Keratinocyte (primary cell): ENCODE data around the gene PTGES2. TPM values are rescaled to one million over a fixed set of nuclear protein-coding genes. Genes with fewer than 3 reads are reported as not detected.

Source experiments
- DNase-seq: peaks from one replicate; pipeline ENCODE4 v3.0.0-alpha.2; 2011; ENCODE audit warnings: low read depth, missing footprints, low spot score
- FAIRE-seq: peaks from 2 replicates; lab custom pipeline; 2011; peaks lifted over from hg19 to GRCh38; lab: Jason Lieb, UNC
- H2AFZ ChIP-seq: 2 replicates; pipeline ENCODE4 v1.6.0; 2012; ENCODE audit warnings: low read length, control low read depth, inconsistent platforms; ENCODE audit not compliant: control insufficient read depth
- H3K27ac ChIP-seq: 2 replicates; pipeline ENCODE4 v1.5.1; 2011; ENCODE audit warnings: low read length; ENCODE audit not compliant: control insufficient read depth, insufficient read depth
- H3K27me3 ChIP-seq: 3 replicates; pipeline ENCODE4 v1.6.0; 2011; ENCODE audit warnings: low read length; ENCODE audit not compliant: control insufficient read depth, insufficient read depth; ENCODE audit errors: extremely low read depth
- H3K36me3 ChIP-seq, 2 experiments: 2 replicates in 1 of 2; 3 replicates in 1 of 2; pipeline ENCODE4 v1.5.1; 2011; ENCODE audit warnings: low read length in 2 of 2, mild to moderate bottlenecking in 1 of 2; ENCODE audit not compliant: control insufficient read depth in 2 of 2, insufficient read depth in 2 of 2; ENCODE audit errors: extremely low read depth in 1 of 2
- H3K4me1 ChIP-seq: 3 replicates; pipeline ENCODE4 v1.5.1; 2011; ENCODE audit warnings: low read length; ENCODE audit not compliant: control insufficient read depth, insufficient read depth; ENCODE audit errors: extremely low read depth
- H3K4me2 ChIP-seq: 3 replicates; pipeline ENCODE4 v1.6.0; 2011; ENCODE audit warnings: low read depth, low read length; ENCODE audit not compliant: control insufficient read depth, insufficient read depth; ENCODE audit errors: extremely low read depth
- H3K4me3 ChIP-seq, 3 experiments: fragments of 200-600 bp in 1 of 3; sonication (generic) in 1 of 3; 2 replicates in 2 of 3; 3 replicates in 1 of 3; pipeline ENCODE4 v1.5.1; 2011 to 2016; ENCODE audit warnings: low read length in 3 of 3, mild to moderate bottlenecking in 3 of 3, control low read depth in 2 of 3, inconsistent platforms in 1 of 3, low read depth in 1 of 3, mixed read lengths in 1 of 3, mixed run types in 1 of 3, moderate library complexity in 1 of 3; ENCODE audit not compliant: control insufficient read depth in 2 of 3, insufficient read depth in 2 of 3; ENCODE audit errors: extremely low read depth in 1 of 3
- H3K79me2 ChIP-seq: 2 replicates; pipeline ENCODE4 v1.6.0; 2012; ENCODE audit warnings: low read length; ENCODE audit not compliant: control insufficient read depth, insufficient read depth
- H3K9ac ChIP-seq: 3 replicates; pipeline ENCODE4 v1.6.0; 2011; ENCODE audit warnings: low read length; ENCODE audit not compliant: control insufficient read depth, insufficient read depth; ENCODE audit errors: extremely low read depth
- H3K9me1 ChIP-seq: 3 replicates; pipeline ENCODE4 v1.6.0; 2011; ENCODE audit warnings: low read length; ENCODE audit not compliant: control insufficient read depth, insufficient read depth; ENCODE audit errors: extremely low read depth
- H3K9me3 ChIP-seq: 2 replicates; pipeline ENCODE4 v1.5.1; 2012; ENCODE audit warnings: low read depth, low read length; ENCODE audit not compliant: control insufficient read depth
- H4K20me1 ChIP-seq: 3 replicates; pipeline ENCODE4 v1.6.0; 2011; ENCODE audit warnings: low read length; ENCODE audit not compliant: control insufficient read depth, insufficient read depth; ENCODE audit errors: extremely low read depth
- EZH2 ChIP-seq: IDR thresholded peaks from one replicate; pipeline ENCODE4 v1.6.1; 2012; ENCODE audit warnings: inconsistent platforms, mild to moderate bottlenecking, low read length, moderate library complexity
- dilution Hi-C: fragments of 300-500 bp; cut with MboI; formaldehyde crosslinking; loops from one replicate; pipeline ENCODE4 v1.7.0; 2020; ENCODE audit warnings: low sequenced_read_pairs; ENCODE audit not compliant: extremely low pct_ligation_motif_present
- polyA plus RNA-seq, 5 experiments: library from polyadenylated mRNA; depleted of rRNA in 3 of 5; stranded (reverse) in 3 of 5; stranded (forward) in 1 of 5; unstranded in 1 of 5; fragments of >200 nt; gene quantifications; 1 replicate in 1 of 5; 2 replicates in 3 of 5; 3 replicates in 1 of 5; pipeline versions ENCODE4 v1.2.1 to v1.2.3, GENCODE V29; 2011 to 2012; ENCODE audit warnings: missing spikeins in 2 of 5, low read depth in 1 of 5, low replicate concordance in 1 of 5
- TF ChIP-seq, protein P1 (sequence below), 3 experiments: IDR thresholded peaks in 1 of 3; conservative IDR thresholded peaks in 1 of 3; optimal IDR thresholded peaks in 1 of 3; 2 replicates in 2 of 3; 3 replicates in 1 of 3; pipeline versions ENCODE3 to v1.5.1; 2011; ENCODE audit warnings: low read length in 3 of 3, mild to moderate bottlenecking in 3 of 3, moderate library complexity in 2 of 3, control low read depth in 1 of 3, inconsistent platforms in 1 of 3; ENCODE audit not compliant: insufficient read depth in 2 of 3; ENCODE audit errors: extremely low read depth in 1 of 3

PTGES2 gene
- polyA plus RNA-seq, 1 donor (not counting 4 experiments of a cell fraction or from before 2014, with no cell fraction given) = 68.7 TPM

DNA sequence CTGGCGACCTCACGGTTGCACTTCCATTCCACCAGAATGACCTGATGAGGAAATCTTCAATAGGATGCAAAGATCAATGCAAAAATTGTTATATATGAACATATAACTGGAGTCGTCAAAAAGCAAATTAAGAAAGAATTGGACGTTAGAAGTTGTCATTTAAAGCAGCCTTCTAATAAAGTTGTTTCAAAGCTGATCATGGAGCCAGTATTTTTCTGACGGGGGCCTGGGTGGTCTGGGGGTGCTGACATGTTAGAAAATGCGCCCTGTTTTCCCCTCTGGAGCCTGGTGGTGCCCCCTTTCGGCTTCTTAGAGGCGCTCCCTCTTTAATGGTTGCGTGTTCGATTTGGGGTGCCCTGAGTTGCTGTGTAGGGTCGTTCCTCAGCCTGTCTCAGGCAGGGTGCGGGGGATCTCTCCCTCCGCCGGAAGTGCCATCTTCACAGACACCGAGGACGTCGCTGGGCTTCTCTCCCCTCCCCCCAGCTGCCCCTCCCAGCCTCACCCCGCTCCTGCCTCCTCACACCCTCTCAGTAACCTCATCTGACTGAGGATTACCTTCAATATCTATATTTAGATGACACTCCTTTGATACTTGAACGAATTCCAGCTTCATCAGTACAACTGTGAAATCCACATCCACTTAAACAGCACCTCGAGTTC is 18.3 kb downstream of the PTGES2 start:
- Histone ChIP-seq H3K4me3 (no peak overlapping the region), H3K4me2 (no peak overlapping the region), H2AFZ (no peak overlapping the region), H3K4me1 (no peaks in the 10 kb centered on the region), H3K27ac (no peak overlapping the region), H3K9ac (no peak overlapping the region), H4K20me1 (no peaks in the 10 kb centered on the region), H3K36me3 (peaks cover 18 to 29% of the 10 kb centered on the region in 2 experiments), H3K27me3 (no peaks in the 10 kb centered on the region), H3K79me2 (no peaks in the 10 kb centered on the region), H3K9me1 (no peaks in the 10 kb centered on the region), H3K9me3 (no peaks in the 10 kb centered on the region)
- dilution Hi-C loops = no loop called here
- peak; percentile 53 for FAIRE-seq
- DNase-seq = no peak
- TF ChIP-seq, protein P1, sequence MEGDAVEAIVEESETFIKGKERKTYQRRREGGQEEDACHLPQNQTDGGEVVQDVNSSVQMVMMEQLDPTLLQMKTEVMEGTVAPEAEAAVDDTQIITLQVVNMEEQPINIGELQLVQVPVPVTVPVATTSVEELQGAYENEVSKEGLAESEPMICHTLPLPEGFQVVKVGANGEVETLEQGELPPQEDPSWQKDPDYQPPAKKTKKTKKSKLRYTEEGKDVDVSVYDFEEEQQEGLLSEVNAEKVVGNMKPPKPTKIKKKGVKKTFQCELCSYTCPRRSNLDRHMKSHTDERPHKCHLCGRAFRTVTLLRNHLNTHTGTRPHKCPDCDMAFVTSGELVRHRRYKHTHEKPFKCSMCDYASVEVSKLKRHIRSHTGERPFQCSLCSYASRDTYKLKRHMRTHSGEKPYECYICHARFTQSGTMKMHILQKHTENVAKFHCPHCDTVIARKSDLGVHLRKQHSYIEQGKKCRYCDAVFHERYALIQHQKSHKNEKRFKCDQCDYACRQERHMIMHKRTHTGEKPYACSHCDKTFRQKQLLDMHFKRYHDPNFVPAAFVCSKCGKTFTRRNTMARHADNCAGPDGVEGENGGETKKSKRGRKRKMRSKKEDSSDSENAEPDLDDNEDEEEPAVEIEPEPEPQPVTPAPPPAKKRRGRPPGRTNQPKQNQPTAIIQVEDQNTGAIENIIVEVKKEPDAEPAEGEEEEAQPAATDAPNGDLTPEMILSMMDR (optimal IDR thresholded peaks at IDR 0.05 in 1 of 3, IDR thresholded peaks at IDR 0.05 in 1 of 3, conservative IDR thresholded peaks at IDR 0.05 in 1 of 3; ENCODE audit: extremely low read depth in 1 of 3, insufficient read depth in 2 of 3, low read length in 3 of 3) = no peak
- TF ChIP-seq EZH2 = no peak

DNA sequence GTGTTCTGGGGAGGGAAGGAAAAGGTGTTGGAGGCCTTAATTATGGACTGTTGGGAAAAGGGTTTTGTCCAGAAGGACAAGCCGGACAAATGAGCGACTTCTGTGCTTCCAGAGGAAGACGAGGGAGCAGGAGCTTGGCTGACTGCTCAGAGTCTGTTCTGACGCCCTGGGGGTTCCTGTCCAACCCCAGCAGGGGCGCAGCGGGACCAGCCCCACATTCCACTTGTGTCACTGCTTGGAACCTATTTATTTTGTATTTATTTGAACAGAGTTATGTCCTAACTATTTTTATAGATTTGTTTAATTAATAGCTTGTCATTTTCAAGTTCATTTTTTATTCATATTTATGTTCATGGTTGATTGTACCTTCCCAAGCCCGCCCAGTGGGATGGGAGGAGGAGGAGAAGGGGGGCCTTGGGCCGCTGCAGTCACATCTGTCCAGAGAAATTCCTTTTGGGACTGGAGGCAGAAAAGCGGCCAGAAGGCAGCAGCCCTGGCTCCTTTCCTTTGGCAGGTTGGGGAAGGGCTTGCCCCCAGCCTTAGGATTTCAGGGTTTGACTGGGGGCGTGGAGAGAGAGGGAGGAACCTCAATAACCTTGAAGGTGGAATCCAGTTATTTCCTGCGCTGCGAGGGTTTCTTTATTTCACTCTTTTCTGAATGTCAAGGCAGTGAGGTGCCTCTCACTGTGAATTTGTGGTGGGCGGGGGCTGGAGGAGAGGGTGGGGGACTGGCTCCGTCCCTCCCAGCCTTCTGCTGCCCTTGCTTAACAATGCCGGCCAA is 19.1 kb downstream of the PTGES2 start:
- Histone ChIP-seq H3K4me1 (no peaks in the 10 kb centered on the region), H3K9me1 (no peaks in the 10 kb centered on the region), H3K9me3 (no peaks in the 10 kb centered on the region), H2AFZ (no peak overlapping the region), H3K27me3 (no peaks in the 10 kb centered on the region), H3K4me3 (no peak overlapping the region), H3K36me3 (peaks cover 24 to 34% of the 10 kb centered on the region in 2 experiments), H3K27ac (no peak overlapping the region), H3K9ac (no peak overlapping the region), H4K20me1 (no peaks in the 10 kb centered on the region), H3K79me2 (no peaks in the 10 kb centered on the region), H3K4me2 (no peak overlapping the region)
- dilution Hi-C loops = no loop called here
- DNase-seq (no peak), FAIRE-seq (no peak)
- TF ChIP-seq, protein P1 (optimal IDR thresholded peaks at IDR 0.05 in 1 of 3, IDR thresholded peaks at IDR 0.05 in 1 of 3, conservative IDR thresholded peaks at IDR 0.05 in 1 of 3; ENCODE audit: extremely low read depth in 1 of 3, insufficient read depth in 2 of 3, low read length in 3 of 3) = no peak
- TF ChIP-seq EZH2 = no peak
